GM04503 (cell line): ENCODE measurements around the gene TMEM200C.
"Not testable (repeated sequence)": the region's sequence is repeated elsewhere in the genome, so short reads cannot be mapped to it uniquely, and the experiment has no call there.

Experiments
- DNase-seq: peaks from one replicate; pipeline ENCODE4 v3.0.0-alpha.2; 2012; ENCODE audit warnings: low read depth

The TMEM200C gene

DNA sequence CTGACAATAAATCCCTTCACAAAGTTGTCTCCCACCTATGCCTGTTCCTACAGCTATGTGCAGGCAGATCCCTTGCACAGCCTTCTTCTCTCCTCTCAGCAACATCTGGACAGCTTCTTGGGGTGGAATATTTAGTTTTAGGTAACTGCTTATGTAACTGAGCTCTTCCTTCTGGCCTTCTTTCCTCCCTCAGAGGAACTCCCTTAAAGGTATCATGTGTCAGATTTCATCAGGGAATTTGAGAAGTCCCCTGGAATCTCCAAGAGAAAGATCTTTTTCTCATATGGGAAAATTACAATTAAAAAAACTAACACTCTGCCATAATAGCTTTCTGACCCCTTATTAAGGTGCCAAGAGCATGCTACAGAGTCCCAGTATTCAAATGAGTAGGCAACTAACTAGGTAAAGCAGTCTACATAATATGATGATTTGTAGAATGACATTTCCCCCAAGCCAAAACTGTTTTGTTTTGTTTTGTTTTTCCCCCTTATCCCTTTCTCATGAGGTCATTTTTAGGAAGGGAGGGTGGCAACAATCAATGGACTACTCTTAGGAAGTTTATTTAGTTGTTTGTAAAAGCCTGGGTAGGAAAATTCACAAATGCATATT is 2.4 kb downstream of the TMEM200C start:
- DNase-seq: no peak

DNA sequence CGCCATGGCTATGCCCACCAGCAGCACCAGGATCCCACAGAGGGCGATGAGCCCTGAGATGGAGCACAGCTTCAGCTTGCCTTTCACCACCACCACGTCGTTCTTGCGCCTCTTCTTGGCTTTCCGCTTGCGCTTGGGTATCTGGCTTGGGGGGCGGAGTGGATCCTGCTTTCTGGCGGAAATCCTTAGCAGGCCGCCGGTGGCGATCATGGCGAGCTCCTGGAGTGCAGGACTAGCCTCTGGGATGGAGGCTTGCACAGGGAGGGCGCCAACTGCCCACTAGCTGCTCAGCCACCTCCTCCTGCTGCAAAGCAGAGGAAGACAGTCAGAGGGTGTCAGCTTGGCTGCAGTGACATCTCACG is 3.5 kb downstream of the TMEM200C start:
- no peak for DNase-seq

DNA sequence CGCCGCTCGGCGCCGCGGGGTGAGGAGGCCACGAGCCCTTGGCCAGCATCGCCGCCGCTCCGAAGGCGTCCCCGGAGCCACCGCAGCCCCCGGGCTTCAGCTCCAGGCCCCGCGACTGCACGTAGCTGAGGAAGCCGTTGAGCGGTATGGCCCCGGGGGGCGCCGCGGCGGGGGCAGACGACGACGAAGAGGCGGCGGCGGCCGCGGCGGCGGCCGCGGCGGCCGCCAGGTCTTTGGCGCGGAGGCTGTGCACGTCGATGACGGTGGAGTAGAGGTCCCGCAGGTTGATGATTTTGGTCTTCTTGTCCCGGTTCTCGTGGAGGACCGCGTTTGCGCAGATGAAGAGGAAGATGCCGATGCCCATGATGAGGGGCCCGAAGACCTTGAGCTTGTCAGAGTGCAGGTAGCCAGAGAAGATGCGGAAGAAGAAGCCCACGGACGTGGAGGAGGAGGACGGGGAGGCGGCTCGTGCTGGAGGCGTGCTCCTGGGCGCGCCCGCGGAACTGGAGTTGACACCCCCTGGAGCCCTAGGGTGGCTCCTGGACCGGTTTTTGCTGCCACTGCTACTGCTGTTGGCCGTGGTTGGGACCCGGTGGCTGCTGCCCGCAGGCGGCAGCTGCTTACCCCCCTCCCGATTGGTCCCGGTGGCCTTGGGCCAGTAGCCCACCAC is 4.0 kb downstream of the TMEM200C start:
- DNase-seq: no peak

- DNase-seq: no peak
Observed at GRCh38 chr18:5890331-5891183, 4.8 kb downstream of the TMEM200C start.

- DNase-seq: no peak
Observed at GRCh38 chr18:5885361-5885760, 10.0 kb downstream of the TMEM200C start.

DNA sequence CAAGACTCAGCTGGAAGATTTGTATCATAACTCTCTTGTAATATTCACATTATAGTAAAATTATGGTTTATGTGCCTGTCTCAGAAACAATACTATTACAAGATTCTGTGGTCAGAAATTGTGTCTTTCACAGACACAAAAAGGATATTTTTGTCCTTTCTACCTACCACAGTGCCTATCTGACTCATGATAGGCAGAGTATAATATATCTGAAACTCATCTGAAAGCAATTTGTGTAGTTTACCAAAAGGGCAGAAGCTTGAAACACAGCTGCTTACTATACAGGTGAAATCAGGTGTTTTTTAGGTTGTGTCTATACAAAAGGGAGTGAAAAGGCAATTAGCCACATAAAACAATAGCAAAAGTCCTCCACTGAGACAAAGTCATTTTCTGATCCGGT is 10.9 kb downstream of the TMEM200C start:
- DNase-seq: no peak

- no peak for DNase-seq
Observed at GRCh38 chr18:5879479-5879882, 15.8 kb downstream of the TMEM200C start.

DNA sequence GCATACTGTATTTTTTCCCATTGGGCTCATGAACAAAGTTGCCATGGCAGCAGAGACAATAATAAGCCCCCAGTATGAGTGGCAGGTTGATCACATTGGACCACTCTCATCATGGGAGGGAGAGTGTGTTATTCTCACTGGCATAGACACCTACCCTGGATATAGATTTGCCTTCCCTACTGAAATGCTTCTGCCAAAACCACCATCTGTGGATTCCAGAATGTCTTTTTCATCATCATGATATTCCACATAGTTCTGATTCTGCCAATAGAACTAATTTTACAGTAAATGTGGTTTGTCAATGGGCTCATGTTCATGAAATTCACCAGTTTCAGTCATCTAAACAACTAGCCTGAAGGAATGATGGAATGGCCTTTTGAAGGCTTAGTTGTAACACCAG is 18.4 kb downstream of the TMEM200C start:
- DNase-seq: no peak

GRCh38 chr18:5874336-5874735 is 21.0 kb downstream of the TMEM200C start:
- DNase-seq: no peak

DNA sequence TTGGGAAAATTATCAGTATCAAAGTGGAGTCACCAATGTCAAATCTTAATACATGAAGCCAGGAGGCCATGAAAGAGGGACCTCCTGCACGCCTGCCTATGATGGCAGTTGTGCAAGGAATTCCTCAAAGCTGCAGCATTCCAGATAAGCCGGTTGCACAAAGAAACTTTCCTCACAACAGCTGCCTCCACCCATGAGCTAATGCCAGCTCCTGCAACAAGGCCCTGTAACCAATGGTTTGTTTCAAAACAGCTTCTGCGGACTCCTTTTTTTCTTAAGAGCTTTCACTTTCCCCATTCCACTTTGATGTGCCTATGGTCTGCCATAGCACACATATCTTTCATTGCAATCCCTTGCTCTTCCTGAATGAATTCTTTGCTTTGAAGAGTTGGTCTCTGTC is 22.4 kb downstream of the TMEM200C start:
- no peak for DNase-seq

- DNase-seq: no peak
Observed at GRCh38 chr18:5871426-5871825, 23.9 kb downstream of the TMEM200C start.

DNA sequence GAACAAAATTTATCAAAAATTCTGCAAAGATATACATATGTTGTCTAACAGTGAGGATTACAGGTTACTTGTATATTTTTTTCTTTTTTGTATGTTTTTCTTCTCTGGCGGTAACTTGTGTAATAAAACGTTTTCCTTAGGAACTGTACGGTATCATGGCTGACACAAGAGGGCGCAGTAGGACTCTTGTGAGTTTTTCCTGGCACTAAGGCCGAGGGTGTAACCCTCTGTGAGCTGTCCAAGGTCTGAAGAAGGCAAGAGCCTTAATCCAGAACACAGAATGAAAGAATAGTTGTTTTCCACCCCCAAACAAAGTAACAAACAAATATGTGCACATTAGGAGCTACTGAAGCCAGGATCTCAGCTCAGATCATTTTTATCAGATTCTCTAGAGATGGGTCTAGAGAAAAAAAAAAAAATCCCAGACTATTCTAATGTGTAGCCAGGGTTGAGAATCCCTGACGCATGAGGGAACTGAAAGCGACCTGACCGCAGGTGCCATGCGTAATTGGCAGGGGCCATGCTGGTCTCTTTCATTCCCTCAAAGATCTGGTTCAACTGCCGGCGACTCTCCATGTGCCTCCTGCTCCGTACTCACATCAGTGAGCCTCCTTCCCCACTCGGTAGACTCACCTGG is 27.0 kb downstream of the TMEM200C start:
- DNase-seq: peak; percentile 21

- no peak for DNase-seq
Observed at GRCh38 chr18:5865521-5865920, 29.8 kb downstream of the TMEM200C start.

- not testable (repeated sequence) for DNase-seq
Observed at GRCh38 chr18:5862127-5862526, 33.2 kb downstream of the TMEM200C start.

- no peak for DNase-seq
Observed at GRCh38 chr18:5857180-5857579, 38.1 kb downstream of the TMEM200C start.

- DNase-seq: no peak
Observed at GRCh38 chr18:5853253-5853652, 42.1 kb downstream of the TMEM200C start.

DNA sequence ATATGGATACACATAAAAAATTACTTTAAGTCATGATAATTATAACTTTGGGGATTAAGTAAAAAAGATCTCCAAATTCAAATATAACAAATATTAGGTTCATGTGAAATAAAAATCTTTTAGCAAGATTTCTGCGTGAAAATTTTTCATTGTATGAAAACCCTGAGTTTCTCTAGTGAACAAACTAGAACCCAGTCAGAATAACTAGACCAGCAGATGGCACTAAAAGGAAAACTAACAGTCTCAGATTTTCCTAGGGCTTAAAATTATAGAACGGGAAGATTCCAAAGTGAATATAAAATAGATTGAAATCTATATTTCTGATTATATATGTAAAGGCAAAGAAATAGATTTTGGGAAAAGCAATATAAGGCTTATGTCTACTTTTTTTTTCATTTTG is 43.3 kb downstream of the TMEM200C start:
- DNase-seq: no peak

DNA sequence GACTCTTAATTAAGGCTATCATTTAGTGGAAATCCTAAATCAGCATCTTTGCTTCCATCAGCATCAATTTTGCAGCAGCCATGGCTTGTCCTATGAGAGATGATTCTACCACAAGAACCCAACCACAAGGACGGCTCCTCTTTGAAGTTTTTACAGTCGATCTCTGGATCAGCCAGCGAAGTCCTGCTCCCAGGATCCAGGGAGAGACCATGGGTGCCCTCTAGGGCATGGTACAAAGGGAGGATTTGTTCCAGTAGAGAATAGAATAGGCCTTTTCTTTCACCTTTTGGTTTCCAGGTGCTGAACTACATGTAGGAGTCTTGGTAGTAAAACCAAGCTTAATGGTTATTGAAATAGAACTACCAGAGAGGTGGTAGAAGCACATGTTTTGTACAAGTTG is 52.7 kb downstream of the TMEM200C start:
- no peak for DNase-seq

DNA sequence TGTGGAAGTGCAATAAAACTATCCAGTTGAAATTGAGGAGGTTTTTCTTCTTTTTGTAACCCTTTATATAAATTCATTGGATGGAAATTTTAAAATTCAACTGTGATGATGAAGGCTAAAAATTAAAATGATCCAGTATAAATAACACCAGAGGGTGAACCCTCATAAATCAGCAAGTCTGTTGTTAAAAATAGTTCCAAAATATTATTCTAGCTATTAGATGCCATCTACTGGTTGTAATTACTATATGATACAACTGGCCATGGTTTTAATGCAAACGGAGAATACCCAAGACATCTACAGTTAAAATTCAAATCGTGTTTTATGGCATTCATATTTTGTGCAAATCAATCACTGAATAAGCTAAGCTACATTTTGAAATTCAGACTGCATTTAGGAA is 53.8 kb downstream of the TMEM200C start:
- no peak for DNase-seq

- no peak for DNase-seq
Observed at GRCh38 chr18:5840547-5840946, 54.8 kb downstream of the TMEM200C start.

GRCh38 chr18:5840025-5840424 is 55.3 kb downstream of the TMEM200C start:
- DNase-seq: no peak

GRCh38 chr18:5839102-5839501 is 56.2 kb downstream of the TMEM200C start:
- no peak for DNase-seq
